Fibroblast of skin of right quadriceps (primary cell): ENCODE results near the gene P2RY6.

Source experiments
- DNase-seq: peaks from one replicate; pipeline ENCODE4 v3.0.0-alpha.2; 2013

P2RY6 gene

GRCh38 chr11:73237471-73238290, 34.5 kb upstream of the P2RY6 start:
- peak; percentile 44 for DNase-seq

GRCh38 chr11:73239111-73239521, 33.0 kb upstream of the P2RY6 start:
- no peak for DNase-seq

GRCh38 chr11:73239571-73240189, 32.5 kb upstream of the P2RY6 start:
- no peak for DNase-seq

GRCh38 chr11:73240190-73240781, 31.9 kb upstream of the P2RY6 start:
- DNase-seq: peak; percentile 51

GRCh38 chr11:73241300-73241699, 30.8 kb upstream of the P2RY6 start:
- no peak for DNase-seq

DNA sequence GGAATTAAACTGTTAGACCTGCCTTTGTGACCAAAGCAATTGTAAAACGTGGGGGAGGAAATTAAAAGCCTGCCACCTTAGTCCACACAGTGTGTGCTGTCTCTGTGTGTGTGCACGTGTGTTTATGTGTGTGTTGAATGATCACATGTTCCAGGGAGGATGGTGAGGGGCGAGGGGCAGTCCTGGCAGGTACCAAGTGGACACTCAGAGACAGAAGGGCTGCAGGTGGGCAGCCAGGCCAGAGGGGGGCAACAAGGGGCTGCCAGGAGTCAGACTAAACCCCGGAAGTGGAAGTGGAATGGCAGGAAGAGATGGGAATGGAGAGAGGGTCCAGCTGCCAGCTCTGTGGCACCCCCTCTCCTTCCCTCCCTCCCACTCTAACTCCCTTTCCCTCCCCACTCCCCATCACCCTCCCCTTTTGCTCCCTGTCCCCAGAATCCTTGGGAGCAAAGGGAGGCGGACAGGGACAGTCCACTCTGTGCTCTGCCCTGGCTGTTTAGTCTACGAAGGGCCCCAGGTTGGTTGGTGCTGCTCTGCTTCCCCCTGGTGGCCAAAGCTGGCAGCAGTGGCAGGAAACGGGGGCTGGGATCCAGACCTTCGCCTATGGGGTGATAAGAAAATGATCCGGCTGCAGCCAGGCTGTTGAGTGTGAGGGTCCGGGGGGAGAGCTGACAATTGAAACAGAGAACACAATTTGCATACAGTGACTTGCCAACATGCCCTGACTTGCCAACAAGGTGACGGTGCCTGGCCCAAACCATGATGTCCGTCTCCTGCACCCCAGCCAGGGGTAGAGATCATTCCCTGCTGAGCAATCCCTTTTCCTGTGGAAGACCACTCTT, 29.7 kb upstream of the P2RY6 start:
- peak; percentile 68 for DNase-seq

GRCh38 chr11:73243093-73243485, 29.0 kb upstream of the P2RY6 start:
- no peak for DNase-seq

- no peak for DNase-seq
Observed at GRCh38 chr11:73244589-73245240, 27.4 kb upstream of the P2RY6 start.

DNA sequence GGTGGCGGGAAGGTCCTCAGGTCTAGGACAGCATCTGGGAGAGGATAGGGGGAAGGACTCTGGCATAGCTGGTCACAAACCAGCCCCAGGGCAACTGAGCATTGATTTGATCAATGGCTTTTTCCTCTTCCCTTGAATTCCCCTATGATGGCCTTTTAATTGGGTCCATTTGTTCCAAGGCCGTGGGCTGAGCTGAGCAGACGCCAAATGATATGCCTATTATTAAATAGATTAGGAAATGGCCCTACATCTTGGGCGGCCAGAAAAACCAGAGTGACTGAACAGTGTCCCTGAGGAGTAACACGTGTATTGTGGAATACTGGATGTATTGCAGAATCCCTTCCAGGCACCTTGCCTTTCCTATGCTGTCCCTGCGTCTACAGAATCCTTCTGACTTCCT, 26.7 kb upstream of the P2RY6 start:
- no peak for DNase-seq

DNA sequence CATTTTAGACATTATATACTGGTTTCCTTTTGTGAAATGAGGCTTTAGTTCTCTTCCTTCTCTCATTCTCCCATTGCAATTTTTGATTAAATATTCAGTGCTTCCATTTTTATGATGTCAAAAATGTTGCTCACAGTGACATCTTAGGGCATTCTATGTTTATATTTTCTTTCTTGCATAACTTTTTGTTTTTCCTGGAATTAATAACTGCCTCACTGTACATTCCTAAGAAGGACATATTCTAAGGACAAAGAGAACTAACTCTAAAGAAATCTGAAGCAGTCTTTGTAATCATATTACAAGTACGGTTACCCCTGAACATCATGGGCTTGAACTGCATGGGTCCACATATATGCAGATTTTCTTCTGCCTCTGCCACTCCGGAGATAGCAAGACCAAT, 25.8 kb upstream of the P2RY6 start:
- DNase-seq: no peak

GRCh38 chr11:73248526-73249185, 23.5 kb upstream of the P2RY6 start:
- no peak for DNase-seq

DNA sequence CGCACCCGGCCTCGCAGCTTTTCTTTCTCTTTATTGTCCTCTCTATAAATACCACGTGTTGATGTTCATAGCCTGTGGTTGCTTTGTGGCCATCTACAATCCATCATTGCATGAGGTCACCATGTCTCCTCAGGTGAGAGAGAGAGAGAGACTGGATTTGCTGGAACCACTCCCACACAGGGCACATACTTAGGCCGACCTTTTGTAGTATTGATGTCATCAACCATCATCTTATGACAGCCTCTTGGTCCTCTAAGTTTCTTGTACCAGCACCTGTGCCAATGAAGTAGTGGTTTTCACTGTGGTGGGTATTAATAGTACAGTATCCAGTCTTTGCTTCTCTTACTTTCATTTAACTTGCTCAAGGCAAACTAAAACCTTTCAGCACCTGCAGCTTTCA, 22.8 kb upstream of the P2RY6 start:
- DNase-seq: no peak

DNA sequence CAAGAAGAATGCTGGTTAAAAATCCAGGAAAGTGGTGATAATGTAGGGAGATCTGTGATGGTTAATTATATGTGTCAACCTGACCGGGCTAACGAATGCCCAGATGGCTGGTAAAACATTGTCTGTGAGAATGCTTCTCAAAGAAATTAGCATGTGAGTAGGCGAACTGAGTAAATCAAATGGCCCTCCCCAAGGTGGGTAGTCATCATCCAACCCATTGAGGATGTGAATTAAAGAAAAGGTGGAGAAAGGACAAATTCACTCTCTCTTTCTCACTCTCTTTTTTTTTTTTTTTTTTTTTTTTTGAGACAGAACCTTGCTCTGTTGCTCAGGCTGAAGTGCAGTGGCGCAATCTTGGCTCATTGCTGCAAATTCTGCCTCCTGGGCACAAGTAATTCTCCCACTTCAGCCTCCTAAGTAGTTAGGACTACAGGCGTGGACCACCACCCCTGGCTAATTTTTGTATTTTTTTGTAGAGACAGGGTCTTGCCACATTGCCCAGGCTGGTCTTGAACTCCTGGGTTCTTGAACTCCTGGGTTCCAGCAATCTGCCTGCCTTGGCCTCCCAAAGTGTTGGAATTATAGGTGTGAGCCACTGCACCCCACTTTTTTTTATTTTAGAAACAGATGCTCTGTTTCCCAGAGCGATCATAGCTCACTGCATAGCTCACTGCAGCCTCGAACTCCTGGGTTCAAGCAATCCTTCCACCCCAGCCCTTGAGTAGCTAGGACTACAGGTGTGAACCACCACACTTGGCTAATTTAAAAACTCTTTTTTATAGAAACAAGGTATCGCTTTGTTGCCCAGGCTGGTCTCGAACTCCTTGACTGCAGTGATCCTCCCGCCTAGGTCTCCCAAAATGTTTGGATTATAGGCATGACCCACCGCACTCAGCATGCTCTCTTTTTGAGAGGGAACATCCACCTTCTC, 22.0 kb upstream of the P2RY6 start:
- DNase-seq: no peak

DNA sequence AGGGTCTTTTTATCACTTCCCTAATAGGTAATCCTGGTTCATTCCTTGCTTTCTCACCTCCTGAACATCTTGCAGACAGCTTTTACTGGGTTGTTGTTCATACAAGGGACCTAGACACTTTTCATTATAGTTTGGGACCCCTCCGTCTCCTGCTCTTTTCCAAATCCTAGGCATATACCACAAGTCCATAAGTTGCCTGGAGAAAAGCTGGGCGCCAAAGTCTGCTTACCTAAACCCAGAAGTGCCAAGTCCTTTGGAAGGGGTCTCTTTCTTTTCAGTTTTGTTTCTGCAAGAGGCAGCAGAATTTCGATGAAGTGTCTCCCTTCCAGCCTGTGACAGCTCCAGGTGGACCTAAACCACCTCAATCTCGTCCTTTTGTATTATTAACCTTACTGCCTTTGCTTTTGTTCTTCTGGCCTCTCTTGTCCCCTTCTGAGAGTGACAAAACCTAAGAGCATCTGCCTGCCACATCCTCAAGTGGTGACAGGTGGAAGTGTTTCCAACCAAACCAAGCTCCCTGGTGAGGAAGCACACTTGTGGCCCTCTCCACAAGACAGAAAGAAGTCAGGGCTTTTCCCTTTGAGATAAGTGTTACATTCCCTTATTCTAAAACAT, 19.5 kb upstream of the P2RY6 start:
- no peak for DNase-seq

GRCh38 chr11:73257342-73258103, 14.6 kb upstream of the P2RY6 start:
- peak; percentile 93 for DNase-seq

DNA sequence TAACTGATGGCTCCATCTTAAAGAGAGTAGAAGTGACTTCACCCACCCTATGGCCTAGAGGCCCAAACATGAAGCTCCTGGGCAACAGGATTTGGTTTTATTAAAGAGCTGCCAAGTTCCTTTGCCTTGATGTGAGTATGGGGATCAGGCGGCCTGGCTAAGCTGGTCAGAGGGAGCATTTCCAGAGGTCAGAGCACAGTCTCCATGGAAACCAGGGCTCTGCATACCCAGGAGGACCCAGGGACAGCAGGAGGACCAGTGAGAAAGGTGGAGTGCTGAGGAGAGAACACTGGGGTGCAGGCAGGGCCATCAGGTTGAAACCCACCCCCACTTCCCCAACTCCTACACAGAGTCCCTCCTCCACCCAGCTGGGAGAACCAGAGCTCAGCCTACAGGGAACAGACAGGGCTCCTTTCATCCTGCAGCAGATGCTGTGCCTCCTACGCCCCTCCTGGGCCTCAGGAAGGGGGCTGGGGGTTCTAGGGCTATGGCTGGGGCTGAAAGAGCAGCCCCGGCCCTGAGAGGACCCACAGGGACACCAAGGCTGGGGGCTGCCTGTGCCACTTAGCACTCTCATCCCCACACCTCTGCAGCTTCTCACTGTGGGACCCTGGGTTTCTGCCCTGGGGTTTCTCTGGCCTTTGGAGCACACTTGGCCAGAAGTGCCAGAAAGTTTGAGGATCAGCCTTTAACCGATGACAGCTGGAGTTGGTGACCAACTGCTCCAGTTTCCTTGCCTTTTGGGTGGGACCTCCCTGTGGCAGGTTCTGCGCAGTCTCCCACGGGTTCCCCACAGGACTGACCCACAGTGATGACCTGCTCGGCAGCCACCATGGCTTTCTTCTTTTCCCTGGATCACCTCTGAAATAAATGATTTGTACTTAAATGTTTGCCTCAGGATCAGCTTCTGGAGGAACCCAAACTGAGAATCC, 13.8 kb upstream of the P2RY6 start:
- no peak for DNase-seq

GRCh38 chr11:73259406-73260126, 12.6 kb upstream of the P2RY6 start:
- DNase-seq: no peak

DNA sequence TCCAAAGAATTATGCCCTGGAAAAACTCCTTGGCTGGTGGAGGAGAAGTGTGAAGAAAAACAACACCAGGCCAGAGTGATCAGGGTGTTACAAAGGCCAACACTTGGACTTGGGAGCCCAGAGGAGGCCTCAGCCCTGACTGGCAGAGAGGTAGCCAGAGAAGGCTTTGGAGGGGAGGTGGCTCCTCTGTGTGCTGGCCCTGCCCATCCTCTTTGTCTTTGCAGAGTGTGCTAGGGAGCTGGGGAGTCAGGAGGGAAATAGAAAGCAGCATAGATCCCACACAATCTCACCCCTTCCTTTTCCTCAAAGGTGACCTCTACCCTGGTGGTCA, 12.0 kb upstream of the P2RY6 start:
- DNase-seq: no peak
